ENCODE measurements around the gene SOX2.

Gene SOX2

GRCh38 chr3:181711325-181712135 lies at the start of gene SOX2:
Gene SOX2, plus strand, starts transcription at chr3:181711925. Its CDS starts 436 bp downstream, at chr3:181712361.
- DNase-seq, result no peak

- no peak for DNase-seq
Measured at GRCh38 chr3:181683563-181683962, 28.2 kb upstream of the SOX2 start.

GRCh38 chr3:181687190-181687589 lies 24.5 kb upstream of the SOX2 start:
- no peak for DNase-seq

- no peak for DNase-seq
Measured at GRCh38 chr3:181687731-181688130, 24.0 kb upstream of the SOX2 start.

- no peak for DNase-seq
Measured at GRCh38 chr3:181689546-181689945, 22.2 kb upstream of the SOX2 start.

- DNase-seq, result no peak
Measured at GRCh38 chr3:181690769-181691168, 21.0 kb upstream of the SOX2 start.

- DNase-seq, result no peak
Measured at GRCh38 chr3:181691901-181692300, 19.8 kb upstream of the SOX2 start.

- DNase-seq, result no peak
Measured at GRCh38 chr3:181692311-181693145, 19.2 kb upstream of the SOX2 start.

GRCh38 chr3:181693280-181693679 lies 18.4 kb upstream of the SOX2 start:
- no peak for DNase-seq

- DNase-seq, result no peak
Measured at GRCh38 chr3:181694805-181695660, 16.7 kb upstream of the SOX2 start.

GRCh38 chr3:181695661-181696491 lies 15.8 kb upstream of the SOX2 start:
- no peak for DNase-seq

- DNase-seq, result no peak
Measured at GRCh38 chr3:181696626-181697230, 15.0 kb upstream of the SOX2 start.

- DNase-seq, result no peak
Measured at GRCh38 chr3:181698263-181698954, 13.3 kb upstream of the SOX2 start.

- no peak for DNase-seq
Measured at GRCh38 chr3:181699171-181699903, 12.4 kb upstream of the SOX2 start.

- peak; percentile 66 for DNase-seq
Measured at GRCh38 chr3:181700168-181701087, 11.3 kb upstream of the SOX2 start.

GRCh38 chr3:181701096-181701495 lies 10.6 kb upstream of the SOX2 start:
- DNase-seq, result no peak

GRCh38 chr3:181703601-181704420 lies 7.9 kb upstream of the SOX2 start:
- no peak for DNase-seq

GRCh38 chr3:181704421-181705085 lies 7.2 kb upstream of the SOX2 start:
- no peak for DNase-seq

Measured in activated CD4-positive, alpha-beta T cell treated with anti-CD3 and anti-CD28 coated beads for 48 hours (primary cell).